SK-N-MC (cell line): Measurements from ENCODE around the gene AUTS2.

Experiments used
- DNase-seq: peaks from one replicate; pipeline ENCODE4 v3.0.0-alpha.2; 2011; ENCODE audit warnings: low read depth, low spot score
- H3K27ac ChIP-seq: fragments of 200-600 bp; sonication (generic); 2 replicates; pipeline ENCODE4 v1.5.1; 2016; ENCODE audit warnings: mixed run types
- H3K36me3 ChIP-seq: fragments of 200-600 bp; sonication (generic); 2 replicates; pipeline ENCODE4 v1.6.1; 2017; ENCODE audit warnings: antibody characterized with exemption, low read length, mixed read lengths; ENCODE audit not compliant: insufficient read depth
- H3K4me3 ChIP-seq: fragments of 200-600 bp; sonication (generic); 2 replicates; pipeline ENCODE4 v1.5.1; 2016
- H3K9ac ChIP-seq: fragments of 200-600 bp; sonication (generic); 2 replicates; pipeline ENCODE4 v1.8.0; 2017; ENCODE audit warnings: mixed run types, mixed read lengths; ENCODE audit not compliant: insufficient read length
- H3K9me3 ChIP-seq: fragments of 200-600 bp; sonication (generic); 2 replicates; pipeline ENCODE4 v1.6.1; 2017; ENCODE audit warnings: low read depth, mild to moderate bottlenecking, antibody characterized with exemption, low read length, moderate library complexity, mixed read lengths
- EZH2 ChIP-seq: fragments of 200-600 bp; sonication (generic); IDR thresholded peaks from one replicate; pipeline ENCODE4 v1.6.1; 2017; ENCODE audit warnings: antibody characterized with exemption
- FOXP2 ChIP-seq: optimal IDR thresholded peaks from 2 replicates; pipeline ENCODE3; 2011; ENCODE audit warnings: mild to moderate bottlenecking, moderate library complexity; ENCODE audit not compliant: insufficient read depth; ENCODE audit errors: extremely low read length, control extremely low read depth
- POLR2AphosphoS5 ChIP-seq: IDR thresholded peaks from 2 replicates; pipeline ENCODE4 v1.6.1; 2012; ENCODE audit warnings: mild to moderate bottlenecking, low read depth, low read length, borderline replicate concordance

AUTS2 gene

GRCh38 chr7:69714886-69715576, 116.8 kb downstream of the AUTS2 start:
- H3K36me3 ChIP-seq, result no peaks in the 10 kb centered on the region
- no peak for DNase-seq
- H3K9ac ChIP-seq, result no peak overlapping the region
- no peak overlapping the region for H3K27ac ChIP-seq
- H3K4me3 ChIP-seq, result no peak overlapping the region
- H3K9me3 ChIP-seq, result no peaks in the 10 kb centered on the region
- TF ChIP-seq POLR2AphosphoS5 (no peak), EZH2 (no peak), FOXP2 (no peak)

GRCh38 chr7:69717221-69717620, 118.9 kb downstream of the AUTS2 start:
- H3K9me3 ChIP-seq, result no peaks in the 10 kb centered on the region
- H3K27ac ChIP-seq, result no peak overlapping the region
- H3K9ac ChIP-seq, result no peak overlapping the region
- no peak overlapping the region for H3K4me3 ChIP-seq
- TF ChIP-seq FOXP2 (no peak), POLR2AphosphoS5 (no peak), EZH2 (no peak)
- H3K36me3 ChIP-seq, result no peaks in the 10 kb centered on the region
- DNase-seq, result no peak

- Histone ChIP-seq H3K9me3 (no peaks in the 10 kb centered on the region), H3K27ac (no peak overlapping the region), H3K36me3 (no peaks in the 10 kb centered on the region), H3K9ac (no peak overlapping the region), H3K4me3 (no peak overlapping the region)
- no peak for TF ChIP-seq EZH2
- no peak for TF ChIP-seq POLR2AphosphoS5
- no peak for TF ChIP-seq FOXP2
- no peak for DNase-seq
Observed at GRCh38 chr7:69719717-69720116, 121.4 kb downstream of the AUTS2 start.

- no peaks in the 10 kb centered on the region for H3K9me3 ChIP-seq
- DNase-seq, result no peak
- no peak overlapping the region for H3K4me3 ChIP-seq
- H3K27ac ChIP-seq, result no peak overlapping the region
- TF ChIP-seq FOXP2, result no peak
- no peak for TF ChIP-seq EZH2
- no peak for TF ChIP-seq POLR2AphosphoS5
- no peaks in the 10 kb centered on the region; the same call in 1 of the 2 replicates for H3K36me3 ChIP-seq
- H3K9ac ChIP-seq, result no peak overlapping the region
Observed at GRCh38 chr7:69722843-69723242, 124.6 kb downstream of the AUTS2 start.

GRCh38 chr7:69723663-69724062, 125.4 kb downstream of the AUTS2 start:
- no peak for TF ChIP-seq POLR2AphosphoS5
- TF ChIP-seq FOXP2, result no peak
- no peak for TF ChIP-seq EZH2
- Histone ChIP-seq H3K36me3 (no peaks in the 10 kb centered on the region; the same call in 1 of the 2 replicates), H3K27ac (no peak overlapping the region), H3K9ac (no peak overlapping the region), H3K4me3 (no peak overlapping the region), H3K9me3 (no peaks in the 10 kb centered on the region)
- DNase-seq, result no peak

GRCh38 chr7:69728304-69728703, 130.0 kb downstream of the AUTS2 start:
- no peak for TF ChIP-seq FOXP2
- no peak for TF ChIP-seq EZH2
- no peak for TF ChIP-seq POLR2AphosphoS5
- no peak overlapping the region for H3K4me3 ChIP-seq
- no peak for DNase-seq
- no peak overlapping the region for H3K9ac ChIP-seq
- no peaks in the 10 kb centered on the region; the same call in 1 of the 2 replicates for H3K36me3 ChIP-seq
- H3K9me3 ChIP-seq, result no peaks in the 10 kb centered on the region
- H3K27ac ChIP-seq, result no peak overlapping the region

GRCh38 chr7:69732203-69732602, 133.9 kb downstream of the AUTS2 start:
- TF ChIP-seq FOXP2 (no peak), POLR2AphosphoS5 (no peak), EZH2 (no peak)
- H3K36me3 ChIP-seq, result no peaks in the 10 kb centered on the region
- no peak for DNase-seq
- H3K4me3 ChIP-seq, result no peak overlapping the region
- H3K9me3 ChIP-seq, result no peaks in the 10 kb centered on the region
- no peak overlapping the region for H3K27ac ChIP-seq
- no peak overlapping the region for H3K9ac ChIP-seq

- H3K36me3 ChIP-seq, result no peaks in the 10 kb centered on the region
- H3K9me3 ChIP-seq, result no peaks in the 10 kb centered on the region
- no peak overlapping the region for H3K4me3 ChIP-seq
- no peak overlapping the region for H3K27ac ChIP-seq
- DNase-seq, result no peak
- H3K9ac ChIP-seq, result no peak overlapping the region
- no peak for TF ChIP-seq FOXP2
- TF ChIP-seq EZH2, result no peak
- TF ChIP-seq POLR2AphosphoS5, result no peak
Observed at GRCh38 chr7:69735582-69735981, 137.3 kb downstream of the AUTS2 start.
